8988T (cell line): Measurements from ENCODE around the gene PELO.
"Not testable (repeated sequence)": the region's sequence is repeated elsewhere in the genome, so short reads cannot be mapped to it uniquely, and the experiment has no call there.

Source experiments
- DNase-seq: peaks from one replicate; pipeline ENCODE4 v3.0.0; 2011

The PELO gene, protein sequence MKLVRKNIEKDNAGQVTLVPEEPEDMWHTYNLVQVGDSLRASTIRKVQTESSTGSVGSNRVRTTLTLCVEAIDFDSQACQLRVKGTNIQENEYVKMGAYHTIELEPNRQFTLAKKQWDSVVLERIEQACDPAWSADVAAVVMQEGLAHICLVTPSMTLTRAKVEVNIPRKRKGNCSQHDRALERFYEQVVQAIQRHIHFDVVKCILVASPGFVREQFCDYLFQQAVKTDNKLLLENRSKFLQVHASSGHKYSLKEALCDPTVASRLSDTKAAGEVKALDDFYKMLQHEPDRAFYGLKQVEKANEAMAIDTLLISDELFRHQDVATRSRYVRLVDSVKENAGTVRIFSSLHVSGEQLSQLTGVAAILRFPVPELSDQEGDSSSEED

DNA sequence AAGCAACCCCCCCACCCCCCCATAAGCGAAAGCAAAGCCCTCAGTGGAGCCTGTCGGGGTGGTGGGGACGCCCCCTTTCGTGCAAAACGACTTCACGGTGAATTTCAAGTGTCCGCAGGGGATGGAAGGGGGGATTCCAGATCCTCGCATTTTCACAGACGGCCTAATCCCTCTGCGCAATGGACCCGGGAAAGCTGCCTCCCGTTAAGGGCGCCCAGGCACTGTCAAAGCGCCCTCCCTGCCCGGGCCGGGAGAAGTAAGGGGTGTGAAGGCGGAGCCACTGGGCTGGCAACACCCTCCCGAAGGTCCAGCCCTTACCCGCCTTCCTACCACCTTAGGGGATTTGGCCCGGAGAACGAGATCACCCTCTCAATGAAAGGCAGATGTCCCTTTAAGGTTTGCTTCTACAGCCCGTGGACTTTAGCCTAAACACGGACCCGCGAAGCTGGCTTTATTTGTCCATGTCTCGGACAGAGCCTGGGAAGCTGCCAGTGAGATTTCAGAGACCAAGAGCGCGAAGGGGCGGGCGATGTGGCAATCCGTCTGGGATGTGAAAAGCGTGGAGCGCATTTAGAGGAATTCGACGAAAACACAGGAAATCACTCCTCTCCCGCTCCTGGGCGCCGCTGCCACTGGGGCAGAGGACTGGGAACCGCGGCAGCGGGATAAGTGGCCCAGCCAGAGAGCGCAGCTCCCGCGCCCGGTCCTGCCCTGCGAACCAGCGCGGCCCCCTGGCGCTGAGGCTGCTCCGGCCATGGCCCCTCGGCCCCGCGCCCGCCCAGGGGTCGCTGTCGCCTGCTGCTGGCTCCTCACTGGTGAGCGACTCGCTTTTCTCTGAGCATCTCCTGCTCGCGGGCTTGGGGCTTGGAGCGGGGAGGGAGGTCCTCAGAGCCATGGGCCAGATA lies at the start of gene PELO, which contains the start of gene ITGA1:
Gene PELO, plus strand, starts transcription at position 317 of the 905 bp plus-strand sequence. CDS start 12,479 bp downstream, outside the sequence.
Gene ITGA1, plus strand, starts transcription at position 317 of the 905 bp plus-strand sequence. Its CDS starts 438 bp downstream, at position 755.
- peak; percentile 37 for DNase-seq

DNA sequence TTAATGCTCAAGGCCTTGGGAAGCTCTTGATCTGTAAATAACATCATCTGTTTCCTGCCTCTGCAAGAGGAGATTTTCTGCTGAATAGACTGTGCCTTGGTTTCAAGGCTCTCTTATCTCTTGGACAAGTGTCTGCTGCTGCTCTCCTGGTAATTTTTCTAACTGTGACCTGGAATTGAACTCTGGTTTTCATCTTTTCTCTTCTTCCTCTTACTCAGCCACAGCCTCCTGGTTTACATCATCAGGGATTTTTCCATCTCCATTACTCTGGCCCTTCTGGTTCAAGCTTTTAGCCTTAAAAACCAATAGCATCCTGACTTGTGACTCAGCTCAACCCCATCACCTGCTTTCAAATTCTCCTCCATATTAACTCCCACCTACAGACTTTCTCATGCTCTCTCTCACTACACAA lies 49.6 kb upstream of the PELO start:
- no peak for DNase-seq

DNA sequence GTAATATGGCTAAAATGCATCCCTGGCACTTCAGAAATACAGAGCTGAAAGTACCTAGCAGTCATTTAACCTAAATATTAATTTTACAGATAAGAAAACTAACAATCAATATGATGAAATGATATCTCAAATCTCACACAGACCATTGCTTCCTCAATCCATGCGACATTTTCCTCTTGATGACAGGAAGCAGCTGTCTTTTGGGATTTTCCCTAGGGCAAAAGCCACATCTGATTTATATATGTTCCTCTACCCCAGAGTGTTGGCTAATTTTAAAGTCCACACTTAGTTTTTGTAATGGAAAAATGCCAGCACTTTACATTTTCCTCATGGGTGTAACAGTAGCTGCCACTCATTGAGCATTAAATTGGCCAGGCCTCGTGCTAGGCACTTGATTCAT lies 47.7 kb upstream of the PELO start:
- no peak for DNase-seq

DNA sequence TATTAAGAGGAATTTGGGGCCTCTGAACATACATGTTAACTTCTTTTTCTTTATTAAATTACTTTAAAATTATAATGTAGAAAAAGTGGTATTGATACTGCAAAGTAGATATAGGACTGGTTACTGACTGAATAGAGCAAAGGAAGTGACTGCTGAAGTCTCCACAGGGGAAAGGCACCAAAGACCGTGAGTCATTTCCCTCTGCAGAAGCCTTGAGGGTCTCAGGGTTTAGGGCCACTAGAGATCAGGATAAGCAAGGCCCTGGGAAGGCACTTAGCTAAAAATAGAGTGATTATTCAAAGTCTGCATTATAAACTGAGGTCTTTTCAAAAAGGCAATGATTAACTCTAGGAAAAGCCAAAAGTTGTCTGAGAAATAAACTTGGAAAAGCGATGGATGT lies 44.7 kb upstream of the PELO start:
- DNase-seq: no peak

DNA sequence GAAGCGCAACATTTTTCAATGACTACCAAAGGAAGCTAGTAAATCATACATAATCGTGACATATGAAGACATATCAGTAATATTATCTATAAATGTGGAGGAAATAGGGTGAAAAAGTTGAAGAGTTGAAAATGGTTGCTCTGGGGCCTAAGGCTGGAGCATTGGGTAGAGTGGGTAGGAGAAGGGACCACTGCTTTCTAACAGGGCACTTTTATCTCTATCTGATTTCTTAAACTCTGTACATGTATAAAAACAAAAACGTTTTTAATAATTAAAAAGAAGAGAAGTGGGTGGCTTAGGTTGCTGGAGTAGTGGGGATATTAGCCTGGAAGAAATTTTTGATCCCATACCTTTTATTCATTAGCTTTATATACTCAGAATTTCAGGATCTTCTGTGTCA lies 44.2 kb upstream of the PELO start:
- no peak for DNase-seq

DNA sequence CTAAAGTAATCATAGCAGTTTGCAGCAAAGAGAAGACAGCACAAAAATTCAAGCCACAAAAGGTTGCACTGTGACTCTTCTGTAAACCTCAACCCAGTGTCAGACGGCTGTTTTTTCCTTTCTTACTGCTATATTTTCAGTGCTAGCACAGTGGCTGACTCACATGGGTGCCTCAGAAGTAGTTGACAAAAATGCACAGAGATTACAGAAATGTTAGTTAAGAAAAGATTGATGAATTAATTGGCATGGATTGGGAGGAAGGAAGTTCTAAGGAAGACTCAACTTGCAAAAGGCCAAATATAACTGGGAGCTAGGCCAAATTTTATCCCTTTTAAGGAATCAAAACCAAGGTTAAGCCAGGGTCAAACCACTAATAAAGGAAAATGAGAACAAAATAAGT lies 43.7 kb upstream of the PELO start:
- DNase-seq: no peak

DNA sequence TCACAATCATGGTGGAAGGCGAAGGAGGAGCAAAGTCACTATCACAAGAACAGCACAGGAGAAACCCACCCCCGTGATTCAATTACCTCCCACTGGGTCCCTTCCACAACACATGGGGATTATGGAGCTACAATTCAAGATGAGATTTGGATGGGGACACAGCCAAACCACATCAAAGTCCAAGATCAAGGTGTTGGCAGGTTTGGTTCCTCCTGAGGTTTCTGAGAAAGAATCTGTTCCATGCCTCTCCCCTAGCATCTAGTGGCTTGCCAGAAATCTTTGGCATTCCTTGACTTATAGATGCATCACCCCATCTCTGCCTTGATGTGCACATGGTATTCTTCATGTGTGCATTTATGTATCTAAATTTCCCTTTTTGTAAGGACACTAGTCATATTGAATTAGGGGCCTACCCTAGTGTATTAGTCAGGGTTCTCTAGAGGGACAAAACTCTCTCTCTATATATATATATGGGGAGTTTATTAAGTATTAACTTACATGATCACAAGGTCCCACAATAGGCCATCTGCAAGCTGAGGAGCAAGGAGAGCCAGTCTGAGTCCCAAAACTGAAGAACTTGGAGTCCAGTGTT lies 42.8 kb upstream of the PELO start:
- not testable (repeated sequence) for DNase-seq

DNA sequence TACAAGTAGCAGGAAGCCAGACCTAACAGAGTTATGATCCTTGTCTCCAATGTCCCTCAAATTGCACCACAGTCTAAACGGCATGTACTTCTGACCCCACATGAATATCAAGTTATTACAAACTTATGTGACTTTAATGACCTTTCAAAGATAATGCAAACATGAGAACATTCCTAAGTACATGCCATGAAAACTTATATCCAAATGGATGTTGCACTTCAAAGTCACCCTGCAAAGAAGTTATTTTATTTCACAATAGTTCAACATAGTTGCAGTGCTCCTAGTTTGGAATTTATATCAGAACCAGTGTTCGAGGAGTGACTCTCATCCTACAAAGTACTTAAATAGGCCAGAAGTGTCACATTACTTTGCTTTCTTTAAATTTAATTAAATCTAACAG lies 41.2 kb upstream of the PELO start:
- DNase-seq: no peak

DNA sequence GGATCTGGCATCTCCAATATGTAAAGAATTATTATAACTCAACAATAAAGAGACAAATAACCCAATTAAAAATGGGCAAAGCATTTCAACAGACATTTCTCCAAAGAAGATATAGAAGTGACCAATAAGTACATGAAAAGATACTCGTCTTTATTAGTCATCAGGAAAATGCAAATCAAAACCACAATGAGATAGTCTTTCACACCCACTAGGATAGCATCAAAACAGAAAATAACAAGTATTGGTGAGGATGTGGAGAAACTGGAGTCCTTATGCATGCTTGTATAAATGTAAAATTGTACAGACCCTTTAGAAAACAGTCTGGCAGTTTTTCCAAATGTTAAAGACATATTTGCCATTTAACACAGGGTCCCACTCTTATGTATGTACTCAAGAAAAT lies 39.1 kb upstream of the PELO start:
- DNase-seq: no peak

DNA sequence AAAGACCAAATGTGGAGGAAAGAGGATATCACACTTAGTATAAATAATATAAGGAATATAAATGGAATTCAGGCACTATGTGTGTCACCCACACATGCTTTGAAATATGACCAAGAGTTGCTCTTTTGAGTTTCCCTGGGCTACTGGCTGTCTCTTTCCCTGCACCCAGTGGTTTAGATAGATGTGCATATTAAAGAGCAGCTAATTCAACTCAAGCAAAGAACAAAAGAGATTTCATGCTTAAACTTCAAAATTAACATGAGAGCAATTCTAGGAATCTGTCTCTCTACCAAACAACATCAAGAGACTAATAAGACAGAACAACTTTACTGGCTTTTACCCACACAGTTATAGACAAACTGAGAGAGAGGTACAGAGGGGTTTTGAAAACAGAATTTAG lies 38.0 kb upstream of the PELO start:
- no peak for DNase-seq

DNA sequence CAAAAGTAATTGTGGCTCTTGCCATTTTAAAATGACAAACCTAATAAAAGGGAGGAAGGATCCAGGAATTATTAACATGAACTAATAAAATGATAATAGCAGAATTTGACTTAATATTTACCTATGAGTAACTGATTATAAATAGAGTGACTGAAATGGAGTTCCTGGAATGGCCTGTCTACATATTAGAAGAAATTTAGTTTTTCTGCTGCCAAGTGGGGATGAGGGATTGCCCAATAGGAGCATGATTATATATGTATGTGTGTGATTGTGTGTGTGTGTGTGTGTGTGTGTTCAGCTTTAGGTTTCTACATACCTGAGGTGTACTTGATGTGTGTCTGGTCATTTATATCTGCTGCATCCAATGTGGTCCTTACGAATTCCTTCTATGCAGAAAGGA lies 36.6 kb upstream of the PELO start:
- no peak for DNase-seq

DNA sequence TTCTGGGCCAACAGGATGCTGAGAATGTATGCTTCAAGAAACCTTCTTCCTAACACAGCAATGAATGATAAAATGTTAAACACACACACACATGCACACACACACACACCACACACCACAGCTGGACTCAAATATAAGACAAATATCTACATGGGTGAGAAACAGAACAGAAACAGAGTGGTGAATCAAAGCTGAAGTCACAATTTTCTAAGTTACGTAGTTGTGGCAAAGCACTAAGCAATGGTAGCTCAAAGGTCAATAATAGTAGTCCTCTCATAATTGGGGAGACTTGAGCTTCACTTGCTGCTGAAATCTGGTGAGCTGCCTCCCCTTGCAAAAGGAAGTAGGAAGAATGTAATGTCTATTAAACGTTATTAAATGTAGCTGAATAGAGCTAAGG lies 33.7 kb upstream of the PELO start:
- no peak for DNase-seq

DNA sequence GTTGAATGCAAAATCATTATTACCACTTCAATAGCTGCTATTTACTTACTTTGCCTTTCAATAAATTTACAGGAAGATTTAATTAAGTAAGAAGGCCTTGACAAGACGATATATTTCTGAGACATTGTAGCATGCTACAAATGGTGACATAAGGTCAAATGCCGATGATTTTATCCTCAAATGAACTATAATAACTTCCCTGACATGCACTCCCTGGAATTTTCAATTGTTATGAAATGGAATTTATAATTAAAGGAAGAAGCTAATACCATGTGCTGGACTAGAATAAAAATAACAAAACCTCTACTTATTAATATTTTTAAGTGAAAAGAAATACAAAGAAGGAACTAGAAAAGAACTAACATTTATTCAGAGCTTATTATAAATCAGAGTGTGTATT lies 30.2 kb upstream of the PELO start:
- DNase-seq: no peak

DNA sequence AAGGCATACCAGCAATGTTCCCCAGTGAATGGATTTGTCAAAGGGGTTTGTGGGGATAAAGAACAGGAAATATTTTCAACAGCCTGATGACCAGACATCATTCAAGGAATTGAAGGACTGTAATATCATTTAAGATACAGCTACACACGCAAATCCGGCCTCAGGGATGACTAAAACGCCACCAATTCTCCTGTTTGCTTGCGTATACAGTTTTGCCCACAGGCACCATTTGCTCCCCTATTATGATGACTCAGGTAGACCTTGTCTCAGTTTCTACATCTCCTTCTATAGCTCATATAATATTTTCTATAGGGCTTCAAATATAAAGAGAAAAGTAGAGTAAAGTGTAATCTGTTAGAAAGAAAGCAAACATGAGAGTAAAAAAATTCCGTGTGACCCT lies 29.7 kb upstream of the PELO start:
- DNase-seq: no peak

DNA sequence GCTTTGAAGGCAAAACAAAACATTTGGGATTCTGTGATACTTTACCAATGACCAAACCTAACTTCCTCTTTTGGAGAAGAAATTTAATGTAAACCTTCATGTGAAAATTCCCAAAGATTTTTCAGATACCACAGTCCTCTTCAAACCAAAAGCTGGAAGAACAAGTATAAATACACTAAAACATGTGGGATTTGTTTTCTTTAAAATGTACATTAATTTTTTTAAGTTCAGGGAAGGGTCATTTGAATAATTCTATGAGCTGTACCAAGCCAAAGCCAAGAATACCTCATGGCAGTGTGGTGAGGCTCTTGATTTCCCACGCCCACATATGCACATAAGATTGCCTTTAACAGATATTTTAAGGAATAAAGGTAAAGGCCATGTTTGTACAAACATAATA lies 28.4 kb upstream of the PELO start:
- no peak for DNase-seq

DNA sequence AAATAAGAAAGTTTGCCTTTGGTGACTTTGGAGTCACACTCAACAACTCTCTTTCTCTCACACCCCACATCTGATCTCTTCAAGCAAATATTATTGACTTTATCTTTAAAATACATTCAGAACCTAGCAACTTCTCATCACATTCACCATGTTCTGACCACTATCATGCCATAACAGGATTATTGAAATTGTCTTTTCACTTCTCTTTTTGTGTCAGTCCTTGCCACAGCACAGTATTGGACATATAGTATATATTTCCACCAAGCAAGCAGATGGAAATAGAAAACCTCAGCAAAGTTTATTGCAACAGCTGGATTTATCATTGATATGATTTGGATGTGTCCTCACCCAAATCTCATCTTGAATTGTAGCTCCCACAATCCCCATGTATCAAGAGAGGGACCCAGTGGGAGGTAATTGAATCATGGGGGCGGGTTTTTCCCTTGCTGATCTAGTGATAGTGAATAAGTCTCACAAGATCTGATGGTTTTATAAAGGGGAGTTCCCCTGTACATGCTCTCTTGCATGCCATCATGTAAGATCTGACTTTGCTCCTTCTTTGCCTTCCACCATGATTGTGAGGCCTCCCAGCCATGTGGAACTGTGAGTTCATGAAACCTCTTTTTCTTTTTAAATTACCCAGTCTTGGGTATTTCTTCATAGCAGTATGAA lies 26.9 kb upstream of the PELO start:
- no peak for DNase-seq

DNA sequence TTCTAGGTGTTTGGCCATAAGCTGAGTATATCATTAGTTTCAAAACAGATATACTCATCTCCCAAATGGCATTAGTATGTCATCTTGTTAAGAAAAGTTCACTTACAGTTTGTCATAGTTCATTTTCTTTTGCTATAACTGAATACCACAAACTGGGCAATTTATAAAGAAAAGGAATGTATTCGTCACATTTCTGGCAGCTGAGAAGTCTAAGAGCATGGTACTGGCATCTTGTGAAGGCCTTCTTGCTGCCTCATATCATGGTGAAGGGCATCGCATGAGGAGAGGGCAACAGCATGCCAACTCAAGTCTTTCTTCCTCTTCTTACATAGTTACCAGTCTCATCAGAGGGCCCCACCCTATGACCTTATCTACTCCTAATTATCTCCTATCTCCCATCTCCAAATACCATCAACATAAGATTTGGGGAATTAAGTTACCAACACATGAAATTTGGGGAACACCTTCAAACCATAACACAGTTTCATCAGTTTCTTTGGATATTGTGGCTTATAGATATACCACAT lies 20.4 kb upstream of the PELO start:
- no peak for DNase-seq

DNA sequence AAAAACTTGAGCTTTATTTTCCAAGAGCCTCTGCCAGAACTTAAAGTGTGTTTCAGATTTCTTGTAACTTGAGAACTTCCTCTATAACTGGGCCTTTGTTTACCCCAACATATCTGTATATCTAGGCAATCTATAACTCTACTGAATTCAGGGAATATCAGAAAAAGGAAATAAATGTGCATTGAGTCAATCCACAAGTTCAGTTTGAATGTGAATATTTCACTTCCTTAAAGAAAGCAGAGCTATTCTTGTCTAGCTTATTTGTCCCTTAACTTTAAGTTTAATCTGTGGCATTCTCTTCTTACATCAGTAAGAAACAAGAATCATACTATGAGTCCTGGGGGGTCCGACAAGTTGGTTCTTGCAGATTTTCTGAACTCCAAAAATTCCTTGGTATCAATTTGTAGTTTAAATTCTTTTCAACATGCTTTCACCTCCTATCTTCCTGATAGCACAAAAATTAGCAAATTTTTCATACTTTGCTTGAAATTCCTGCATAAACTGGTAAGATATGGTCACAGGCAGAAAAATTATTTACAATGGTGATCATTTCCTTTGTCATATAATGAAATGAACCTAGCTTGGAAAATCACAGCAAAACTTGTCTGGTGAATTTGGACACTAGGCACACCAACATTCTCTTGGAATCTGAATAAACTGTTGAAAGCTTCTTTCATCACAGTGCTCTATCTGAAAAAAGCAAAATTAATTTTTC lies 19.8 kb upstream of the PELO start:
- no peak for DNase-seq

DNA sequence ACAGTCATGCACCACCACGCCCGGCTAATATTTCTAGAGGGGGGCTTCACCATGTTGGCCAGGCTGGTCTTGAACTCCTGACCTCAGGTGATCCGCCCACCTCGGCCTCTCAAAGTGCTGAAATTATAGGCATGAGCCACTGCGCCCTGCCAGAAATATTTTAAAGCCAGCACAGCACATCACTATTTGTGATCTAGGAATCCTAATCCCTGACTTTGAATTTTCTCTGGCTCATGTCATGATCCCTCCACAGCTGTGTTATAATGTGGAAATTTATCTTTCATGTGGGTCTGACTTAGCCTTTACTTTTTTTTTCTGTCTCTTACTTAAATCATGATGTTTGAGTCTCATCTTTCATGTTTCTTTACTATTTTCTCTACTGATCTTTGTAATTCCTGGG lies 18.7 kb upstream of the PELO start:
- DNase-seq: no peak

DNA sequence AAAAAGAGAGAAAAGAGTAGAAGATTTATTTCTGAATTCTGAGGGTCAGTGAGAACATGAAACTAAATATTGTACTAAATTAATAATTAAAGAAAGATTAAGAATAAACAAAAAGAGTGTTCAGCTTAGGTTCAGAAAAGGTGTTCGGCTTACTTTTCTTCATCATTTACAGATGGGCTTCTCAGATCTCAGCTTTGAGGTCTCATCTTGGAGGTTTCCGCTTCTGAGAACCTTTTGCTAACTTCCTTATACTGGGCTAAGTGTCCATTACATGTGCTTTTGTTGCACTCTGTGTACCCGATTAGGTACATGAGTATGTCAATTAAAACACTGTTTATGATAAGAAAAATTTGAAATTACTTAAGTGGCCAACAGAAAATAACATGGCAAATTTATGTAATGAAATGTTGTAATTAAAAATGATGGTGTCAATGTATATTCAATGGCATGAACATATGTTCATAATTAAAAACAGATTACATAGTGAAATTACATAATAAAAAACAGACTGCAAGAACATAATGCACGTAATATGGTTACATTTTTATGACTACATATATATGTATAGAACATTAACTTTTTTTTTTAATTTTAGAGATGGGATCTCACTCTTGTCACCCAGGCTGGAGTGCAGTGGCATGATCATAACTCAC lies 17.3 kb upstream of the PELO start:
- no peak for DNase-seq

DNA sequence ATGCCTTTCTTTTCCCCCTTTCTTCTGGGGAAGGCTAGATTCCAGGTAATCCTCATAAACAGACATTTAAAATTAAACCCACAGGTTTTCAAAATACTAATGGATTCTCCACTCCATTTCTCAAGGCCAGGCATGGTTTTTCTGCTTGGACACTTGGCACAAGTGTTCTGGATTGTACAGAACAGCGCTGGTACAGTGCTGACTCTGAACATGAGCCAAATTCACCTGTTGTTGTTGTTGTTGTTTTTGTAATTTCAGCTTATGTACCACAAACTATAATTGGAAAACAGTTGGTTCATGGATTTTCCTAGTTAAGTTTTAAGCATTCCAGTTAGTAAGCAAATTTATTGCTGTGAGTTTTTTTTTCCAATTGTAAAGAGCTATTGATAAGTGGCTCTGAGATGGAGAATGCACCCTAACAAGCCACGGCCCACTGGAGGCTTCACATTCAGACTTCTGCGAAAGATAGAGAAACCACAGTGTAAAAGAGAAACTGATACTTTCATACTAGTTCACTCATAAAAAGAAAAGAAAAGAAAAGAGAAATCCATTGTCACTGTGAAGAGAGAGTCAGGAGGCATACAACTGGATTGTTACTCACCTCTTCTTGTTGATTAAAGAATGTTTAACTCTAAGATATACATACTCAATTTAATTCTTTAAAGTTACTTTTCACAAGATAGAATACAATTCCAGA lies 16.2 kb upstream of the PELO start:
- DNase-seq: no peak
